Esophagus (tissue), 2 donors: ENCODE data around the gene ZNF48. TPM values are rescaled to one million over a fixed set of nuclear protein-coding genes. Genes with fewer than 3 reads are reported as not detected.

Experiments used
- H3K27ac ChIP-seq, 2 donors: one replicate each; pipeline ENCODE4 v1.5.1; 2013; ENCODE audit warnings: low read depth in 2 of 2, mild to moderate bottlenecking in 2 of 2, inconsistent platforms in 1 of 2, low read length in 1 of 2, moderate library complexity in 1 of 2
- H3K27me3 ChIP-seq, 2 donors: one replicate each; pipeline ENCODE4 v1.6.1; 2013; ENCODE audit warnings: low read length in 2 of 2, control low read depth in 1 of 2, mild to moderate bottlenecking in 1 of 2; ENCODE audit not compliant: insufficient read depth in 2 of 2, control insufficient read depth in 1 of 2
- H3K36me3 ChIP-seq, 2 donors: one replicate each; pipeline ENCODE4 v1.6.1; 2013; ENCODE audit warnings: low read length in 1 of 2; ENCODE audit not compliant: control insufficient read depth in 2 of 2, insufficient read depth in 2 of 2
- H3K4me1 ChIP-seq, 2 donors: one replicate each; pipeline ENCODE4 v1.6.1; 2013; ENCODE audit warnings: low read length in 1 of 2; ENCODE audit not compliant: control insufficient read depth in 2 of 2, insufficient read depth in 2 of 2
- H3K4me3 ChIP-seq, 2 donors: one replicate each; pipeline ENCODE4 v1.5.1; 2013; ENCODE audit warnings: low read length in 2 of 2, mild to moderate bottlenecking in 2 of 2, low read depth in 1 of 2, moderate library complexity in 1 of 2
- H3K9me3 ChIP-seq, 2 donors: one replicate each; pipeline ENCODE4 v1.6.1; 2013; ENCODE audit warnings: mild to moderate bottlenecking in 2 of 2, low read depth in 1 of 2, low read length in 1 of 2, moderate library complexity in 1 of 2; ENCODE audit not compliant: control insufficient read depth in 2 of 2, insufficient read depth in 1 of 2
- WGBS, 2 donors: extraction: QIAGEN DNeasy Blood & Tissue Kit; methylation state at CpG; one replicate each; pipeline ENCODE4 v1.1.7; 2013; 5-methylcytosine and 5-hydroxymethylcytosine counted together
- polyA plus RNA-seq, 2 donors: library from polyadenylated mRNA; stranded (reverse); fragments of 200-250 nt; gene quantifications; one replicate each; pipeline ENCODE4 v1.2.3, GENCODE V29; 2013
- donor health status: healthy with polysubstance abuse.
- donor health status: Bipolar disorder and iron deficiency.

ZNF48 gene
- polyA plus RNA-seq, 2 donors = 1.4 to 2.6 TPM

GRCh38 chr16:30399435-30400186 is 4.4 kb downstream of the ZNF48 start:
- peaks cover 0 to 14% of the 10 kb centered on the region in 2 donors for H3K36me3 ChIP-seq
- no peaks in the 10 kb centered on the region for H3K9me3 ChIP-seq
- peak overlapping the region; percentile 75 to 82 for H3K27ac ChIP-seq
- H3K27me3 ChIP-seq = no peaks in the 10 kb centered on the region
- peak overlapping the region; percentile 44 to 76 for H3K4me3 ChIP-seq
- peaks cover 0 to 6% of the 10 kb centered on the region in 2 donors for H3K4me1 ChIP-seq
- WGBS, 2 donors = 12 to 20% methylated on average over 12 of the region's 12 CpGs

- 75 to 78% methylated on average over 8 of the region's 8 CpGs for WGBS, 2 donors
- no peak overlapping the region for H3K4me3 ChIP-seq
- H3K36me3 ChIP-seq = peaks cover 0 to 14% of the 10 kb centered on the region in 2 donors
- no peaks in the 10 kb centered on the region for H3K9me3 ChIP-seq
- no peaks in the 10 kb centered on the region for H3K27me3 ChIP-seq
- no peak overlapping the region for H3K27ac ChIP-seq
- peaks cover 0 to 2% of the 10 kb centered on the region in 2 donors for H3K4me1 ChIP-seq
These were observed 6.7 kb downstream of the ZNF48 start for GRCh38 chr16:30401768-30402425.

GRCh38 chr16:30406795-30407101 is 11.5 kb downstream of the ZNF48 start:
- no peaks in the 10 kb centered on the region for H3K27me3 ChIP-seq
- 7 to 11% methylated on average over 14 of the region's 14 CpGs for WGBS, 2 donors
- peaks cover 0 to 6% of the 10 kb centered on the region in 2 donors for H3K36me3 ChIP-seq
- H3K27ac ChIP-seq = peak overlapping the region; percentile 89 to 90
- H3K4me3 ChIP-seq = peak overlapping the region; percentile 57 to 68
- no peaks in the 10 kb centered on the region for H3K9me3 ChIP-seq
- peaks cover 2 to 3% of the 10 kb centered on the region in 2 donors for H3K4me1 ChIP-seq

GRCh38 chr16:30407102-30407803 is 12.0 kb downstream of the ZNF48 start, which contains the start of gene ZNF771:
ZNF771 (plus strand) TSS chr16:30407606; CDS start chr16:30408054, 448 bp downstream.
- no peaks in the 10 kb centered on the region for H3K27me3 ChIP-seq
- WGBS, 2 donors = 0 to 1% methylated on average over 55 to 65 of the region's 65 CpGs
- peaks cover 0 to 6% of the 10 kb centered on the region in 2 donors for H3K36me3 ChIP-seq
- H3K4me3 ChIP-seq = peak within 1 kb of the TSS; percentile 57 to 68
- no peaks in the 10 kb centered on the region for H3K9me3 ChIP-seq
- H3K27ac ChIP-seq = peak within 1 kb of the TSS; percentile 89 to 90
- peaks cover 2 to 3% of the 10 kb centered on the region in 2 donors for H3K4me1 ChIP-seq

- H3K27ac ChIP-seq = peak overlapping the region; percentile 89 to 90
- WGBS, 2 donors = 8 to 29% methylated on average over 6 to 17 of the region's 19 CpGs
- H3K4me1 ChIP-seq = peaks cover 2 to 3% of the 10 kb centered on the region in 2 donors
- no peaks in the 10 kb centered on the region for H3K9me3 ChIP-seq
- peaks cover 0 to 6% of the 10 kb centered on the region in 2 donors for H3K36me3 ChIP-seq
- no peaks in the 10 kb centered on the region for H3K27me3 ChIP-seq
- H3K4me3 ChIP-seq = peak overlapping the region; percentile 57 to 68
These were observed 12.7 kb downstream of the ZNF48 start for GRCh38 chr16:30407804-30408534.

- no peaks in the 10 kb centered on the region for H3K27me3 ChIP-seq
- H3K4me1 ChIP-seq = peaks cover 2 to 3% of the 10 kb centered on the region in 2 donors
- H3K36me3 ChIP-seq = peaks cover 0 to 7% of the 10 kb centered on the region in 2 donors
- peak overlapping the region; percentile 8 to 33 for H3K27ac ChIP-seq
- no peak overlapping the region for H3K4me3 ChIP-seq
- H3K9me3 ChIP-seq = no peaks in the 10 kb centered on the region
- WGBS, 2 donors = 39 to 41% methylated on average over 15 of the region's 15 CpGs
These were observed 14.2 kb downstream of the ZNF48 start for GRCh38 chr16:30409125-30410060.

- H3K27ac ChIP-seq = no peak overlapping the region
- WGBS, 2 donors = 81 to 83% methylated on average over 6 of the region's 6 CpGs
- no peak overlapping the region for H3K4me3 ChIP-seq
- no peaks in the 10 kb centered on the region for H3K27me3 ChIP-seq
- peaks cover 0 to 7% of the 10 kb centered on the region in 2 donors for H3K36me3 ChIP-seq
- H3K9me3 ChIP-seq = no peaks in the 10 kb centered on the region
- H3K4me1 ChIP-seq = peaks cover 0 to 6% of the 10 kb centered on the region in 2 donors
These were observed 18.0 kb downstream of the ZNF48 start for GRCh38 chr16:30413112-30413806.

- no peaks in the 10 kb centered on the region for H3K27me3 ChIP-seq
- H3K27ac ChIP-seq = no peak overlapping the region
- H3K4me3 ChIP-seq = no peak overlapping the region
- WGBS, 2 donors = 76 to 78% methylated on average over 5 of the region's 5 CpGs
- no peaks in the 10 kb centered on the region for H3K9me3 ChIP-seq
- peaks cover 0 to 7% of the 10 kb centered on the region in 2 donors for H3K4me1 ChIP-seq
- peaks cover 0 to 7% of the 10 kb centered on the region in 2 donors for H3K36me3 ChIP-seq
These were observed 18.9 kb downstream of the ZNF48 start for GRCh38 chr16:30414159-30414558.
